NCI-H748 (cell line): Measurements from ENCODE around the gene ADGRD2.
A peak's percentile ranks its signal among the peaks of the same experiment; 100 is the strongest.

ENCODE experiments used
- DNase-seq: peaks from one replicate; lab custom pipeline; 2025; ENCODE audit not compliant: unreplicated experiment; lab: John Stamatoyannopoulos, UW

ADGRD2 gene

GRCh38 chr9:124479371-124479770, 29.1 kb downstream of the ADGRD2 start:
- no peak for DNase-seq

DNA sequence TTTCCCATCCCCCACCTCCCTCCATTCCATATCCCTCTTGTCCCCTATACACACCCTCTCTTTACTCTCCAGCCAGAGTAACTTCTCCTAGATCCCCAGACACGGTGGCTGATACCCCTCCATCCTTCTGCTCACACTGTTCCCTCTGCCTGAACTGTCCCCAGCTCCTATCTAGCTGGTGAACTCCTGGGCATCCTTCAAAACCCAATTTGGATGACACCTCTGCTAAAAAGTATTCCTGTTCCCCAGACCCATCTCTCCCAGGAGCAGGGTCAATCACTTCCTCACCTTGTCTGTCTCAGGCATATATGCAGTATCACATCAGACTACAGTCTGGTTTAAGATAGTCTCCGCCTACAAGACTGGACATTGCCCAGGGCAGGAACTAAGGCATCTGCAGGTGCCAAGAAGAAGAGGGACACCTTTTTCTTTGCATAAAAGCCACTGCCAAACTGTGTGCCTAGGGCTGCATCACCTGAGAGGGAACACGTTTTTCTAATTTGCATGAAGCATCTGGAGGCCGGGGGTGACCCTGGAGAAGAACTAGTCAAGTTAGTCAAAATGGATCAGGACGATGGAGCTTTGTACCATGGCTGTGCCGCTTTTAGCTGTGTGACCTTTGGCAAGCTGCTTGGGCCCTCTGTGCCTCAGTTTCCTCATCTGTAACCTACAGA, 29.8 kb downstream of the ADGRD2 start:
- DNase-seq = no peak

DNA sequence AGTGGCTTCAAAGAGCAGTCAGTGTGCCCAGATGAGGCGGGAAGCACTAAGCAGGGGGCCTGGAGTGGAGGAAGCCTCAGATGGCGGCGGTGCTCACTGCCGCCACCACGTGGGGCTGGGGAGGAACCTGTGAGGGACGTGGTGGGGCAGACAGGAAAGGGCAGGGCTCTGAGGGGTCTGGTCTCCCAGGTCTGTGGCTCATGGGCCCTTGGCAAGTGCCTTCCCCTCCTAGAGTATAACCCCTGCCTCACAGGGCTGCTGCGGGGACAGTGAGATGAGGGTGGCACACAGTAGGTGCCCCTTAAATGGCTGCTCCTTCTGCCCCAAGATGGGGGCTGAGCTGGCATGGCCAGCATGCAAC, 30.4 kb downstream of the ADGRD2 start:
- DNase-seq = peak; percentile 61

DNA sequence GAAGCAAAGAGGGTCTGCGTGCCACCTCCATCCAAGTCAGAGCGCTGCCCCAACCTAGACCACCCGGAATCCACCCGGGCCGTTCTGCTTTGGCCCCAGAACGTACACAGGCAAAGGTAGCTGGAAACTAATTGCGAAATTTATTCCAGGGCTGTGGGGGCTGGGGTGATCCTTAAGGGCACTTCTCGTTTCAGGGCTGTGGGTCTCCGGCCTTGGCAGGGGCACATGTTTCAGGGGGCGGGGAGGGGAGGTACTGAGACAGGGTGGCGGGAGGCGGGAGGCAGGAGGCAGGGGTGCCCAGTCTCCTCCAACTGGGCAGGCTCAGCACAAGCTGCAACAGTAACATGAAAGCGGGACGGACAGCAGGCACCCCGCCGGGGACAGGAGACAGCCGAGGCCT, 30.9 kb downstream of the ADGRD2 start:
- no peak for DNase-seq

DNA sequence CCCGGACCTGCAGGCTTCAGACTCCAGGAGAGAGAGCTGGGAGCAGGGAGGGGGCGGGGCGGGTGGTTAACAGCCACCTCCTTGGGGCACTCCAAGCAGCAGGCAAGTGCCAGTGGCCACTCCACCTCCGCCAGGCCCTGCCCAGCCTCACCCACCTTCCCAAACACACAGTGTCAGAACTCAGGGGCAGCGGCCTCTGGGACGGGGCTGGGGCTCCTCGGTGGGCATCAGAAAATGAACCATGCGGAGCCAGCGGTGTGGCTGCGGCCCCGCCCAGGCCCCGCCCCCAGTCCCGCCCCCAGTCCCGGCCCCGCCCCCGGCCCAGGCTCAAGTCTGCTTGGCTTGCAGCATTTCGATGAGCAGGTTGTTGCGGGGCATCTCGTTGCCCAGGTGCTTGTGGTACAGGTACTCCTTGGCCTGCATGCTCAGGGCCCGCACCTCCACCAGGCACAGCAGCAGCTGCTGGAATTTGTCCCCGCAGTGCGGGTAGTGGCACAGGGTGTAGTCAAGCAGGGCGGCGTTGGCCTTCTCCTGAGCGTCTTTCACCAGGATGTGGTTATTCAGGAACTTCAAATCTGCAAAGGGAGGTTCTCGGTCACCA, 32.3 kb downstream of the ADGRD2 start:
- no peak for DNase-seq

GRCh38 chr9:124483481-124483880, 33.2 kb downstream of the ADGRD2 start:
- no peak for DNase-seq

DNA sequence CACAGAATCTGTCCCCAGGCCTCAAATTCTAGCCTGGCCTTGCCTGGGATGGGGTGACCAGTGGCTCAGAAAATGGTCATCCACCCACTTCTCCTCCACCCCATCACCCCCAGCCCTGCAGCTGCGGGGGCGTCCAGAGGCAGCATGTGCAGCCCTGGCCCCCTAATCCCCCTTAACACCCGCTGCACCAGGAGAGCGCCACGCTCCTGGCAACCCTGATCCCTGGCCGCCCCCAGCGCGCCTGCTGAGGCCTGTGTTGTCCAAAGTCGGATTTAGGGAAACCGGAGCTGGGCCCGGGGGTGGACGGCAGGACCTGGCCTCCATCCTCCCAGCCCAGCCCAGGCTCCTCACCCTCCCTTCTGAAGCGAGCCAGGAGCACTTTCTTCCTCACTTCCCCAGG, 35.0 kb downstream of the ADGRD2 start:
- DNase-seq = no peak

- no peak for DNase-seq
Observed at GRCh38 chr9:124485936-124486335, 35.7 kb downstream of the ADGRD2 start.

DNA sequence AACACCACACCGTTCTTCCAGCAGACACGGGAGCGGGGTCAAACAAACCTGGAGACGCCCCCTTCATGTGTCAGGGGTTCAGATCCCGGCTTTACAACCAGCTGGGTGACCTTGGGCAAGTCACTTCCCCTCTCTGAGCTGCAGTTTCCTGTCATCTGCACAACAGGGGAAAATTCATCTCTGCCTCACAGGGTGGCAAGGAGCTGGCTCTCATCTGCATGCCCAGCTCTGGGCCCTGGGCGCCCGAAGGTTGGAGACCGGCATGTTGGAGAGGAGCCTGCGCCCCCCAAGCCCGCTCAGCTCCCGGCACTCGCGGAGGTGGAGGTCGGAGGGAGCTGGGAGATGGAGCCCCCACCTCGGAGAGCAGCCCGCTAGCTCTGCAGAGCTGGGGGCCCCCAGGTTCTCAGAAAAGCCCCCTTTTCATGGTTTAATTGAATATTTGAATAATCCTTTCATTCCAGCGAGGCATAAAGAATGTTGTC, 36.6 kb downstream of the ADGRD2 start:
- DNase-seq = no peak

- DNase-seq = peak; percentile 86
Observed at GRCh38 chr9:124487260-124488182, 37.3 kb downstream of the ADGRD2 start.

- peak; percentile 21 for DNase-seq
Observed at GRCh38 chr9:124488641-124489210, 38.5 kb downstream of the ADGRD2 start.

DNA sequence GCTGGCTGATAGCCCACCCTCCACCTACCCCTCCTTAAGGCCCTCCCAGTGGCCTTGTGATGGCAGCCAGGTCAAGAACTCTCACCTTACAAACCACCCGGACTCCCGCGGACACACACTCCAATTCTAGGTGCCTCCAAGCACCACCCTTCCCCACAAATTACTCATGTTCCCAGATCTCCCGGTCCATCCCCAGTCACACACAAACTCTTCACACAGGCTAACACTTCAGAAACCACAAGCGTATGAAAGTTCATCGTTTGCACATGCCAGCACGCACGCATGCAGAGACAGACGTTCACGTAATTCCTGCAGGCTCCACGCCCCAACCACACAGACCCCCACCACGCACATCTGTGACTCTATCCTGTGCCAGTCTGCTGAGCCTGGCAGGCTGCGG, 39.0 kb downstream of the ADGRD2 start:
- DNase-seq = no peak

- DNase-seq = no peak
Observed at GRCh38 chr9:124490004-124490403, 39.8 kb downstream of the ADGRD2 start.

- no peak for DNase-seq
Observed at GRCh38 chr9:124491049-124491975, 41.1 kb downstream of the ADGRD2 start.

- DNase-seq = no peak
Observed at GRCh38 chr9:124492818-124493217, 42.6 kb downstream of the ADGRD2 start.

DNA sequence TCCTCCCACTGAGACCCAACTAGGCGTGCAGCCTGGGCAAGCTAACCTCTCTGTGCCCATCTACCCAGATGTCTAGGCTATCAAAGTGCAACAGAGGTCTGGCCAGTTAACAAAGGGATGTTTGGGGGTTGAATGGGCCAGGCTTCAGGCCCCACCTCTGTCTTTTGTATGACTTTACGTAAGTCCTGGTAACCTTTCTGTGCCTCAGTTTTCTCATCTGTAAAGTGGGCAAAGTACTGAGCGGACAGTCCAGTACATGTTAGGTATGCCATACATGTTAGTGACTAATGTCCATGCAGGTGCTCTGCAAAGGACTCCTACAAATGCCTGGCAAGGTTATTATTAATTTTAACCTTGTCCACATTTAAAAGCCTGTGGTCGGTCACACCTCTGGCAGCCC, 43.0 kb downstream of the ADGRD2 start:
- no peak for DNase-seq

DNA sequence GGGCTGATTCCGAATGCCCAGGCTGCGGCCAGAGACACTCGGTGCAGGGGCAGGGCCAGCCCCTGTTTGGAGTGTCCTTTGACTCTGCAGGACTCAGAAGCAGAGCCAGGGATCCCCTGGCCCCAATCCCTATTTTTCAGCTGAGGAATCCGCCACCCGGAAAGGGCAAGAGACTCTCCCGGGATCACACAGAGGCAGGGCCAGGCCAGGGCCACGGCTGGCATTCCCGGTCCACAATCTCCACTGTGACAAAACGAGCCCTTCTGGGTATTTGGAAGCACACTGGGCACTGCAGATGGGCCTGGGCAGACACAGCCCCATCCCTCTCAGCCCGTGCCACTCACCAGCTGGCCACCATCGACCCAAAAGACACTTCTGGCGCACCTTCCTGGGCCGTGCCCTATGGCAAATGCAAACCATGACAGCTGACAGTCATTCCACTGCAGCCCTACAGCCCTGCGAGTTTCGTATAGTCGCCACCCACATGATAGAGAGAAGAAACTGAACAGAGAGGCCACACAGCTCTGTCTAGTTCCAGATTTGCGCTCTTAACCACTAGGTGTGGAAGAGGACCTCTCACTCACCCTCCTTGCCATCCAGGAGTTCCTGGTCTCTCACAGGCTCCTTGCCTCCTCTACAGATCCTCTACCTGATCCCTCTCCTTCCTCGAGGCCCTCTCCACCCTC, 43.7 kb downstream of the ADGRD2 start:
- no peak for DNase-seq

DNA sequence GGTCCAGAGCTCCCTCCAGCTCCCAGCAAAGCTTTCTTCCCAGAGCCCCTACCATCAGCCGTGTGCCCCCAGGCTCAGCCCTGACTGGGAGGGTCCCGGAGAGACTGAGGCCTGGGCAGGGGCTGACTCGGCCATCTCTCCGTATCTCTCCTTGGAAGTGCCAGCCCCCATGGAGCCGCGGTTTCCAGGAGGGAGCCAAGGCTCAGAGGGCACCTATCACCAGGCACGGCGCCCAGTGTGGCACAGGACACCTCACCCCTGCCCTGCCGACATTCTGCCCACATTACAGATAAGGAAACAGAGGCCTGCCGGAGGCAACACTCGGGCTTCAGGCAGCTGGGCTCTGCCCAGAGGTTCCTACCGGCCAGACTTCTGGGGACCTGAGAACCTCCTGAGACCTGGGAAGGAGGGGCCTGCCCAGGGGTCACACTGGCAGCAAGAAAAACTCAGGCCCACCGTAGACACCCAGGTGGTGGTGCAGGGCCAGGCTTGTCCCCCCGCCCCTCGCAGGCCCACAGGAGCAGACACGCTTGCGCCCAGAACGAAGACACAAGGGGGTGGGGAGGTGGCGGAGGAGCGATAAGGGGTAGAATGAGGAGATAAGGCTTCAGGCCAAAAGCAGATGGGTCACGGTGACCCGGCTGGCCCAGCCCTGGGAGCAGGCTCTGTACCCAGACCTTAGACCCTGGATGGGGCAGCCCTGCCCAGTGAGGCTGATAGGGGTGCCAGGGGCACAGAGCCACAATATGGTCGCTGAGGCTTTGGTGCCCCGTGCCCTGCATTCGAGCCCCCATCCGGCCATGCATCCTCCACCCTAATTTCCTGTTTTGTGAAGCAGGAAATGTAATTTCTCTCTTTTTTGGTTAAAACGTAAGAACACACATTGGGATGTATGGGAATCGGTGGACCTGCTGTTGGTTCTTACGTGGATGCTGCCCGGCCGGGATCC, 45.1 kb downstream of the ADGRD2 start:
- DNase-seq = no peak

GRCh38 chr9:124496075-124496449, 45.8 kb downstream of the ADGRD2 start:
- no peak for DNase-seq
